IMR-90 (cell line): Measurements from ENCODE around the gene EFEMP2. TPM values are rescaled to one million over a fixed set of nuclear protein-coding genes. Genes with fewer than 3 reads are reported as not detected.
A peak's percentile ranks its signal among the peaks of the same experiment; 100 is the strongest.

Experiments used
- ATAC-seq: fragments of 200-7000 bp; cut with Tn5 transposase; 2 replicates; pipeline ENCODE4 v1.9.1; 2020; ENCODE audit warnings: low read depth, mild to moderate bottlenecking, moderate library complexity
- BruUV-seq: library from RNA; stranded (reverse); fragments of 400-500 nt; replicated peaks from 2 replicates; lab custom pipeline; 2021; lab: Mats Ljungman, UMichigan
- CTCF ChIA-PET: fragments of 300-600 bp; formaldehyde crosslinking; extraction: SDS; loops from one replicate; lab custom pipeline; 2021; ENCODE audit warnings: antibody characterized with exemption; lab: Yijun Ruan, JAX
- POLR2A ChIA-PET: fragments of 300-600 bp; sonication (Branson Sonifier 250); formaldehyde crosslinking; loops from one replicate; lab custom pipeline; 2022; ENCODE audit warnings: antibody characterized with exemption; ENCODE audit not compliant: unreplicated experiment; lab: Charles Lee
- DNase-seq: peaks from one replicate; pipeline ENCODE4 v3.0.0; 2013
- H2AFZ ChIP-seq: replicated peaks from 2 replicates; pipeline ENCODE3; 2013; ENCODE audit warnings: low read length, mild to moderate bottlenecking; ENCODE audit not compliant: poor library complexity
- H2AK5ac ChIP-seq: 2 replicates; pipeline ENCODE4 v1.6.1; 2013; ENCODE audit warnings: low read depth, low read length, inconsistent platforms
- H2AK9ac ChIP-seq: replicated peaks from 2 replicates; pipeline ENCODE3; 2013; ENCODE audit warnings: mild to moderate bottlenecking, low read depth, low read length, moderate library complexity; ENCODE audit not compliant: poor library complexity
- H2BK120ac ChIP-seq: 2 replicates; pipeline ENCODE4 v1.6.1; 2013; ENCODE audit warnings: low read depth, low read length, inconsistent platforms
- H2BK15ac ChIP-seq: 3 replicates; pipeline ENCODE4 v1.6.1; 2013; ENCODE audit warnings: low read depth, low read length, inconsistent platforms
- H2BK20ac ChIP-seq: 2 replicates; pipeline ENCODE4 v1.6.1; 2013; ENCODE audit warnings: low read depth, mild to moderate bottlenecking, inconsistent platforms, low read length, moderate library complexity
- H2BK5ac ChIP-seq: 2 replicates; pipeline ENCODE4 v1.6.1; 2013; ENCODE audit warnings: mild to moderate bottlenecking, low read depth, low read length, inconsistent platforms; ENCODE audit not compliant: poor library complexity, severe bottlenecking
- H3K14ac ChIP-seq: replicated peaks from 2 replicates; pipeline ENCODE4 v1.6.1; 2013; ENCODE audit warnings: low read depth, low read length, inconsistent platforms
- H3K18ac ChIP-seq: 2 replicates; pipeline ENCODE4 v1.6.1; 2013; ENCODE audit warnings: low read depth, low read length, control low read depth
- H3K23ac ChIP-seq: 2 replicates; pipeline ENCODE4 v1.6.1; 2013; ENCODE audit warnings: low read depth, low read length, inconsistent platforms
- H3K27ac ChIP-seq: 2 replicates; pipeline ENCODE4 v1.5.1; 2013; ENCODE audit warnings: mild to moderate bottlenecking, control low read depth, low read length; ENCODE audit not compliant: insufficient read depth
- H3K27me3 ChIP-seq: 2 replicates; pipeline ENCODE4 v1.6.1; 2013; ENCODE audit warnings: low read length; ENCODE audit not compliant: control insufficient read depth, insufficient read depth
- H3K36me3 ChIP-seq: 2 replicates; pipeline ENCODE4 v1.6.1; 2013; ENCODE audit warnings: low read length, mixed read lengths; ENCODE audit not compliant: control insufficient read depth, insufficient read depth
- H3K4ac ChIP-seq: 2 replicates; pipeline ENCODE4 v1.6.1; 2013; ENCODE audit warnings: low read depth, low read length, inconsistent platforms
- H3K4me1 ChIP-seq: 2 replicates; pipeline ENCODE4 v1.6.1; 2013; ENCODE audit warnings: low read length, mixed read lengths; ENCODE audit not compliant: control insufficient read depth, insufficient read depth
- H3K4me2 ChIP-seq: 2 replicates; pipeline ENCODE4 v1.6.1; 2013; ENCODE audit warnings: low read depth, mild to moderate bottlenecking, control low read depth, low read length, moderate library complexity
- H3K4me3 ChIP-seq: 2 replicates; pipeline ENCODE4 v1.5.1; 2013; ENCODE audit warnings: low read depth, mild to moderate bottlenecking, control low read depth, low read length, moderate library complexity; ENCODE audit not compliant: insufficient read depth
- H3K56ac ChIP-seq: 2 replicates; pipeline ENCODE4 v1.6.1; 2013; ENCODE audit warnings: low read length, inconsistent platforms; ENCODE audit not compliant: insufficient read depth; ENCODE audit errors: extremely low read depth
- H3K79me1 ChIP-seq, 2 experiments: 2 replicates each; pipeline ENCODE4 v1.6.1; 2013; ENCODE audit warnings: low read length in 2 of 2, inconsistent platforms in 1 of 2, low read depth in 1 of 2
- H3K9ac ChIP-seq: 2 replicates; pipeline ENCODE4 v1.6.1; 2013; ENCODE audit warnings: low read depth, low read length, control low read depth
- H3K9me1 ChIP-seq: 2 replicates; pipeline ENCODE4 v1.6.1; 2013; ENCODE audit warnings: low read length, inconsistent platforms; ENCODE audit not compliant: insufficient read depth
- H3K9me3 ChIP-seq: 2 replicates; pipeline ENCODE4 v1.6.1; 2013; ENCODE audit warnings: low read length; ENCODE audit not compliant: control insufficient read depth, insufficient read depth
- H4K20me1 ChIP-seq: 2 replicates; pipeline ENCODE4 v1.6.1; 2013; ENCODE audit warnings: low read length, inconsistent platforms; ENCODE audit not compliant: insufficient read depth
- H4K5ac ChIP-seq: 2 replicates; pipeline ENCODE4 v1.6.1; 2013; ENCODE audit warnings: mild to moderate bottlenecking, low read depth, low read length, control low read depth
- H4K8ac ChIP-seq, 2 experiments: 2 replicates each; pipeline ENCODE4 v1.6.1; 2013; ENCODE audit warnings: low read depth in 2 of 2, low read length in 2 of 2, control low read depth in 1 of 2, inconsistent platforms in 1 of 2
- H4K91ac ChIP-seq: 2 replicates; pipeline ENCODE4 v1.6.1; 2013; ENCODE audit warnings: low read depth, low read length, inconsistent platforms; ENCODE audit not compliant: insufficient read depth
- BHLHE40 ChIP-seq: fragments of 150-350 bp; IDR thresholded peaks from 2 replicates; pipeline ENCODE4 v1.6.1; 2016; ENCODE audit warnings: mild to moderate bottlenecking, low read depth, low read length
- CEBPB ChIP-seq: IDR thresholded peaks from 2 replicates; pipeline ENCODE4 v1.6.1; 2012; ENCODE audit warnings: low read depth, low read length, improper control_type of control experiment
- CHD1 ChIP-seq: IDR thresholded peaks from 2 replicates; pipeline ENCODE4 v1.6.1; 2012; ENCODE audit warnings: low read depth, low read length, improper control_type of control experiment
- FOS ChIP-seq: fragments of 150-350 bp; IDR thresholded peaks from 2 replicates; pipeline ENCODE4 v1.6.1; 2016; ENCODE audit warnings: low read depth, low read length
- MAFK ChIP-seq: IDR thresholded peaks from 2 replicates; pipeline ENCODE4 v1.6.1; 2012; ENCODE audit warnings: low read depth, low read length, improper control_type of control experiment
- MAZ ChIP-seq: IDR thresholded peaks from 2 replicates; pipeline ENCODE4 v1.6.1; 2012; ENCODE audit warnings: low read depth, mild to moderate bottlenecking, low read length, improper control_type of control experiment, moderate library complexity, borderline replicate concordance
- MXI1 ChIP-seq: IDR thresholded peaks from 2 replicates; pipeline ENCODE4 v1.6.1; 2012; ENCODE audit warnings: low read depth, mild to moderate bottlenecking, low read length, moderate library complexity, borderline replicate concordance
- NFE2L2 ChIP-seq: fragments of 150-350 bp; IDR thresholded peaks from 2 replicates; pipeline ENCODE4 v1.6.1; 2016; ENCODE audit warnings: low read depth, mild to moderate bottlenecking, low read length
- POLR2A ChIP-seq: IDR thresholded peaks from 2 replicates; pipeline ENCODE4 v1.6.1; 2012; ENCODE audit warnings: mild to moderate bottlenecking, low read depth, low read length
- RAD21 ChIP-seq: IDR thresholded peaks from 2 replicates; pipeline ENCODE4 v1.6.1; 2012; ENCODE audit warnings: low read length, improper control_type of control experiment
- RCOR1 ChIP-seq: IDR thresholded peaks from 2 replicates; pipeline ENCODE4 v1.6.1; 2012; ENCODE audit warnings: mild to moderate bottlenecking, low read length, improper control_type of control experiment; ENCODE audit not compliant: insufficient replicate concordance
- RFX5 ChIP-seq: IDR thresholded peaks from 2 replicates; pipeline ENCODE4 v1.8.0; 2012; ENCODE audit warnings: low read depth, mild to moderate bottlenecking, low read length, moderate library complexity
- SMC3 ChIP-seq: fragments of 150-350 bp; IDR thresholded peaks from 2 replicates; pipeline ENCODE4 v1.6.1; 2016; ENCODE audit warnings: low read depth, mild to moderate bottlenecking, antibody characterized with exemption, low read length, moderate library complexity
- WGBS, 2 experiments: methylation state at CpG; one replicate each; pipeline versions ENCODE4 v1.1.5 to v1.1.7; 2013; ENCODE audit warnings: missing lambda C conversion rate in 2 of 2; ENCODE audit not compliant: insufficient read length in 1 of 2; ENCODE audit errors: extremely low coverage in 2 of 2; 5-methylcytosine and 5-hydroxymethylcytosine counted together
- dilution Hi-C: fragments of 300-500 bp; cut with HindIII; formaldehyde crosslinking; loops from one replicate; pipeline ENCODE4 v1.14.3; 2018; ENCODE audit warnings: low sequenced_read_pairs; ENCODE audit not compliant: unreplicated experiment
- in situ Hi-C: fragments of 300-500 bp; cut with MboI; formaldehyde crosslinking; loops from 3 replicates; pipeline ENCODE4 v1.14.3; 2019; ENCODE audit warnings: low sequenced_read_pairs, inconsistent platforms, mixed read lengths
- intact Hi-C: fragments of 100-400 bp; cut with micrococcal nuclease; formaldehyde crosslinking; loops from 2 replicates; pipeline ENCODE4 v1.10.0; 2022
- polyA plus RNA-seq, 3 experiments: library from polyadenylated mRNA; depleted of rRNA; stranded (reverse); fragments of >200 nt; gene quantifications; 2 replicates each; pipeline ENCODE4 v1.2.3, GENCODE V29; 2012; ENCODE audit warnings: low replicate concordance in 1 of 3
- total RNA-seq: library from RNA; depleted of rRNA; stranded (reverse); fragments of >200 nt; gene quantifications from 2 replicates; pipeline ENCODE4 v1.2.3, GENCODE V29; 2012
- TF ChIP-seq, protein P1 (sequence below): fragments of 150-350 bp; IDR thresholded peaks from 2 replicates; pipeline ENCODE4 v1.6.1; 2017; ENCODE audit warnings: mild to moderate bottlenecking, antibody characterized with exemption, low read length, low read depth
- TF ChIP-seq, protein P2 (sequence below): conservative IDR thresholded peaks from 2 replicates; pipeline ENCODE4 v1.5.1; 2012; ENCODE audit warnings: mild to moderate bottlenecking, low read depth, low read length, improper control_type of control experiment

EFEMP2 gene
- total and polyA plus RNA-seq, 2 of the 4 experiments (the other 2 are of a cell fraction), result 62.7 to 431 TPM

- Histone ChIP-seq H3K27me3 (no peaks in the 10 kb centered on the region), H3K79me1 (peaks cover 18 to 57% of the 10 kb centered on the region in 2 experiments), H4K5ac (peak overlapping the region; percentile 89), H3K4ac (peak overlapping the region; percentile 97), H3K27ac (peak overlapping the region; percentile 98), H3K14ac (peak overlapping the region; percentile 97), H2BK120ac (peak overlapping the region; percentile 73), H3K23ac (peak overlapping the region; percentile 93), H4K8ac (peak overlapping the region; percentile 73), H2AFZ (peak overlapping the region; percentile 76), H4K91ac (peak overlapping the region; percentile 81), H2BK20ac (no peak overlapping the region), H3K9me1 (0 out of 2 replicates have a peak, but pooled peaks cover 5% of the 10 kb centered on the region), H3K56ac (peak overlapping the region; percentile 88), H3K9ac (peak overlapping the region; percentile 98), H3K4me3 (peak overlapping the region; percentile 89), H3K36me3 (peaks cover 41% of the 10 kb centered on the region), H4K20me1 (peaks cover 27% of the 10 kb centered on the region), H2BK15ac (no peak overlapping the region; the same call in 2 of the 3 replicates), H2AK9ac (peak overlapping the region; percentile 99), H3K18ac (peak overlapping the region; percentile 71), H3K4me1 (peaks cover 14% of the 10 kb centered on the region), H3K4me2 (peak overlapping the region; percentile 96), H2AK5ac (peak overlapping the region; percentile 87), H2BK5ac (peak overlapping the region; percentile 97), H3K9me3 (no peaks in the 10 kb centered on the region)
- POLR2A ChIA-PET, result interaction anchor here (0.7 to 1.3 kb wide), 4 partner anchors 9 to 14 kb away, joined by 4 to 7 read pairs (median 4); no protein-coding TSS in a partner anchor
- 7% methylated on average over 11 of the region's 26 CpGs; no CpG with 5 or more reads in 1 of the 2 experiments for WGBS, 2 experiments
- intact Hi-C loops (no loop called here), in situ Hi-C loops (no loop called here), dilution Hi-C loops (no loop called here)
- ATAC-seq, result peak; percentile 28
- DNase-seq, result no peak
- no TSS peak for BruUV-seq
- CTCF ChIA-PET, result interaction anchor here (1.1 to 2.1 kb wide), 3 partner anchors 13 to 16 kb away, joined by 3 to 9 read pairs (median 8); partner anchors contain the start of gene FIBP
- TF ChIP-seq CEBPB, result no peak
- no peak for TF ChIP-seq BHLHE40
- TF ChIP-seq RFX5, result no peak
- TF ChIP-seq MAFK, result no peak
- TF ChIP-seq MAZ, result no peak
- 0 out of 2 replicates have a peak, but pooled peaks have one; percentile 6 for TF ChIP-seq SMC3
- no peak for TF ChIP-seq NFE2L2
- TF ChIP-seq, protein P1, sequence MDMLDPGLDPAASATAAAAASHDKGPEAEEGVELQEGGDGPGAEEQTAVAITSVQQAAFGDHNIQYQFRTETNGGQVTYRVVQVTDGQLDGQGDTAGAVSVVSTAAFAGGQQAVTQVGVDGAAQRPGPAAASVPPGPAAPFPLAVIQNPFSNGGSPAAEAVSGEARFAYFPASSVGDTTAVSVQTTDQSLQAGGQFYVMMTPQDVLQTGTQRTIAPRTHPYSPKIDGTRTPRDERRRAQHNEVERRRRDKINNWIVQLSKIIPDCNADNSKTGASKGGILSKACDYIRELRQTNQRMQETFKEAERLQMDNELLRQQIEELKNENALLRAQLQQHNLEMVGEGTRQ, result no peak
- no peak for TF ChIP-seq FOS
- peak; percentile 12; the same call in 1 of the 2 replicates for TF ChIP-seq RAD21
- TF ChIP-seq RCOR1, result no peak
- TF ChIP-seq POLR2A, result no peak
- TF ChIP-seq, protein P2, sequence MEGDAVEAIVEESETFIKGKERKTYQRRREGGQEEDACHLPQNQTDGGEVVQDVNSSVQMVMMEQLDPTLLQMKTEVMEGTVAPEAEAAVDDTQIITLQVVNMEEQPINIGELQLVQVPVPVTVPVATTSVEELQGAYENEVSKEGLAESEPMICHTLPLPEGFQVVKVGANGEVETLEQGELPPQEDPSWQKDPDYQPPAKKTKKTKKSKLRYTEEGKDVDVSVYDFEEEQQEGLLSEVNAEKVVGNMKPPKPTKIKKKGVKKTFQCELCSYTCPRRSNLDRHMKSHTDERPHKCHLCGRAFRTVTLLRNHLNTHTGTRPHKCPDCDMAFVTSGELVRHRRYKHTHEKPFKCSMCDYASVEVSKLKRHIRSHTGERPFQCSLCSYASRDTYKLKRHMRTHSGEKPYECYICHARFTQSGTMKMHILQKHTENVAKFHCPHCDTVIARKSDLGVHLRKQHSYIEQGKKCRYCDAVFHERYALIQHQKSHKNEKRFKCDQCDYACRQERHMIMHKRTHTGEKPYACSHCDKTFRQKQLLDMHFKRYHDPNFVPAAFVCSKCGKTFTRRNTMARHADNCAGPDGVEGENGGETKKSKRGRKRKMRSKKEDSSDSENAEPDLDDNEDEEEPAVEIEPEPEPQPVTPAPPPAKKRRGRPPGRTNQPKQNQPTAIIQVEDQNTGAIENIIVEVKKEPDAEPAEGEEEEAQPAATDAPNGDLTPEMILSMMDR, result 0 out of 2 replicates have a peak, but pooled peaks have one; percentile 23
- no peak for TF ChIP-seq CHD1
- no peak for TF ChIP-seq MXI1
These were observed 620 bp downstream of the EFEMP2 start for GRCh38 chr11:65871811-65872548.
